Loucy (cell line): ENCODE results near the gene ENTPD7.

ENCODE experiments used
- H2AFZ ChIP-seq: fragments of 200-600 bp; sonication (generic); 2 replicates; pipeline ENCODE4 v1.6.0; 2016; ENCODE audit warnings: antibody characterized with exemption, mild to moderate bottlenecking, low read length, moderate library complexity
- H3F3A ChIP-seq: fragments of 200-600 bp; 2 replicates; pipeline ENCODE4 v1.6.0; 2016; ENCODE audit warnings: antibody characterized with exemption, low read depth, mild to moderate bottlenecking
- H3K27me3 ChIP-seq: fragments of 200-600 bp; sonication (generic); 2 replicates; pipeline ENCODE4 v1.6.1; 2014; ENCODE audit warnings: low read length, mild to moderate bottlenecking; ENCODE audit not compliant: insufficient read depth, poor library complexity, severe bottlenecking
- H3K36me3 ChIP-seq: fragments of 200-600 bp; sonication (generic); 2 replicates; pipeline ENCODE4 v1.6.1; 2016; ENCODE audit warnings: low read length; ENCODE audit not compliant: insufficient read depth
- H3K4me1 ChIP-seq: fragments of 200-600 bp; sonication (generic); 2 replicates; pipeline ENCODE4 v1.5.1; 2014; ENCODE audit warnings: low read length, mild to moderate bottlenecking; ENCODE audit not compliant: insufficient read depth, poor library complexity, severe bottlenecking
- H3K4me2 ChIP-seq: fragments of 200-600 bp; sonication (generic); 2 replicates; pipeline ENCODE4 v1.6.0; 2014; ENCODE audit warnings: antibody characterized with exemption, low read length, low read depth, mild to moderate bottlenecking; ENCODE audit not compliant: poor library complexity, severe bottlenecking
- H3K4me3 ChIP-seq: fragments of 200-600 bp; sonication (generic); 2 replicates; pipeline ENCODE4 v1.5.1; 2014; ENCODE audit warnings: low read length, mild to moderate bottlenecking, mixed read lengths; ENCODE audit not compliant: poor library complexity, severe bottlenecking
- H3K79me2 ChIP-seq: fragments of 200-600 bp; sonication (generic); 2 replicates; pipeline ENCODE4 v1.6.1; 2014; ENCODE audit warnings: low read length; ENCODE audit not compliant: insufficient read depth
- H3K9ac ChIP-seq: fragments of 200-600 bp; sonication (generic); 2 replicates; pipeline ENCODE4 v1.6.0; 2014; ENCODE audit warnings: mild to moderate bottlenecking, low read depth, low read length, moderate library complexity; ENCODE audit not compliant: poor library complexity, severe bottlenecking
- H3K9me2 ChIP-seq: fragments of 200-600 bp; sonication (generic); replicated peaks from 2 replicates; pipeline ENCODE4 v1.6.1; 2016; ENCODE audit warnings: low read depth, low read length, mixed read lengths
- H3K9me3 ChIP-seq: fragments of 200-600 bp; sonication (generic); 2 replicates; pipeline ENCODE4 v1.6.1; 2014; ENCODE audit warnings: mild to moderate bottlenecking, antibody characterized with exemption, low read length, low read depth; ENCODE audit not compliant: insufficient read depth
- H4K20me1 ChIP-seq: fragments of 200-600 bp; sonication (generic); 2 replicates; pipeline ENCODE4 v1.6.0; 2014; ENCODE audit warnings: antibody characterized with exemption, low read length, mild to moderate bottlenecking; ENCODE audit not compliant: insufficient read depth, poor library complexity, severe bottlenecking
- CTCF ChIP-seq: fragments of 200-600 bp; sonication (generic); conservative IDR thresholded peaks from 2 replicates; pipeline ENCODE4 v1.5.1; 2014; ENCODE audit warnings: mild to moderate bottlenecking, antibody characterized with exemption, low read length
- EZH2phosphoT487 ChIP-seq: fragments of 200-600 bp; IDR thresholded peaks from 2 replicates; pipeline ENCODE4 v1.6.1; 2018; ENCODE audit warnings: antibody characterized with exemption, mild to moderate bottlenecking, moderate library complexity, borderline replicate concordance

Gene ENTPD7

GRCh38 chr10:99681553-99681952 is 22.2 kb downstream of the ENTPD7 start:
- no peaks in the 10 kb centered on the region for H3K27me3 ChIP-seq
- H3F3A ChIP-seq = no peaks in the 10 kb centered on the region
- no peaks in the 10 kb centered on the region for H4K20me1 ChIP-seq
- no peaks in the 10 kb centered on the region for H3K9me2 ChIP-seq
- H3K4me1 ChIP-seq = peaks cover 24% of the 10 kb centered on the region
- H3K4me2 ChIP-seq = no peak overlapping the region
- TF ChIP-seq CTCF = no peak
- TF ChIP-seq EZH2phosphoT487 = no peak
- H2AFZ ChIP-seq = no peak overlapping the region
- no peaks in the 10 kb centered on the region for H3K79me2 ChIP-seq
- H3K9me3 ChIP-seq = no peaks in the 10 kb centered on the region
- no peak overlapping the region for H3K4me3 ChIP-seq
- peaks cover 6% of the 10 kb centered on the region; the same call in 1 of the 2 replicates for H3K36me3 ChIP-seq
- H3K9ac ChIP-seq = no peak overlapping the region

- no peak overlapping the region for H3K4me2 ChIP-seq
- peaks cover 6% of the 10 kb centered on the region; the same call in 1 of the 2 replicates for H3K36me3 ChIP-seq
- no peak overlapping the region for H3K9ac ChIP-seq
- peaks cover 24% of the 10 kb centered on the region for H3K4me1 ChIP-seq
- no peaks in the 10 kb centered on the region for H4K20me1 ChIP-seq
- no peak for TF ChIP-seq CTCF
- no peak for TF ChIP-seq EZH2phosphoT487
- no peak overlapping the region for H3K4me3 ChIP-seq
- no peaks in the 10 kb centered on the region for H3K79me2 ChIP-seq
- no peaks in the 10 kb centered on the region for H3F3A ChIP-seq
- no peaks in the 10 kb centered on the region for H3K27me3 ChIP-seq
- no peak overlapping the region for H2AFZ ChIP-seq
- no peaks in the 10 kb centered on the region for H3K9me3 ChIP-seq
- H3K9me2 ChIP-seq = no peaks in the 10 kb centered on the region
These were observed 22.7 kb downstream of the ENTPD7 start for GRCh38 chr10:99682032-99682431.

GRCh38 chr10:99682752-99683151 is 23.4 kb downstream of the ENTPD7 start:
- Histone ChIP-seq H3K4me1 (peaks cover 24% of the 10 kb centered on the region), H3K9me2 (no peaks in the 10 kb centered on the region), H3K9me3 (no peaks in the 10 kb centered on the region), H3K4me2 (no peak overlapping the region), H3K36me3 (peaks cover 8% of the 10 kb centered on the region; the same call in 1 of the 2 replicates), H2AFZ (no peak overlapping the region), H3K79me2 (no peaks in the 10 kb centered on the region), H3K9ac (no peak overlapping the region), H3K4me3 (no peak overlapping the region), H3K27me3 (no peaks in the 10 kb centered on the region), H4K20me1 (no peaks in the 10 kb centered on the region), H3F3A (no peaks in the 10 kb centered on the region)
- TF ChIP-seq EZH2phosphoT487 (no peak), CTCF (peak; percentile 37)
